SK-N-SH (cell line): ENCODE results near the gene SLC35B4. TPM values are rescaled to one million over a fixed set of nuclear protein-coding genes. Genes with fewer than 3 reads are reported as not detected.
A peak's percentile ranks its signal among the peaks of the same experiment; 100 is the strongest.

Source experiments
- CTCF ChIA-PET: fragments of 300-600, 350-600 bp; formaldehyde crosslinking; extraction: SDS; loops from one replicate; lab custom pipeline; 2021; lab: Yijun Ruan, JAX
- POLR2A ChIA-PET: fragments of 350-600 bp; sonication (Branson Sonifier 250); formaldehyde crosslinking; extraction: SDS; loops from one replicate; lab custom pipeline; 2020; ENCODE audit warnings: antibody characterized with exemption, inconsistent platforms; lab: Yijun Ruan, JAX
- DNase-seq: peaks from one replicate; pipeline ENCODE4 v3.0.0; 2012
- H2AFZ ChIP-seq: fragments of 200-600 bp; sonication (generic); 2 replicates; pipeline ENCODE4 v1.8.1; 2016; ENCODE audit warnings: antibody characterized with exemption, mild to moderate bottlenecking, low read depth
- H3F3A ChIP-seq: fragments of 200-600 bp; sonication (generic); replicated peaks from 2 replicates; pipeline ENCODE3; 2016; ENCODE audit warnings: antibody characterized with exemption, mild to moderate bottlenecking; ENCODE audit not compliant: insufficient read depth
- H3K27ac ChIP-seq, 2 experiments: fragments of 200-500 bp in 1 of 2; fragments of 200-600 bp in 1 of 2; sonication (Bioruptor generic) in 1 of 2; sonication (generic), shearing (Covaris generic) in 1 of 2; 2 replicates each; pipeline versions ENCODE4 v1.5.1 to v1.6.1; 2014 to 2016; ENCODE audit warnings: low read depth in 2 of 2, inconsistent platforms in 1 of 2, low read length in 1 of 2, mild to moderate bottlenecking in 1 of 2, mixed read lengths in 1 of 2
- H3K27me3 ChIP-seq: fragments of 200-600 bp; sonication (generic), shearing (Covaris generic); 2 replicates; pipeline ENCODE4 v1.6.1; 2016; ENCODE audit warnings: mixed run types; ENCODE audit not compliant: insufficient read depth
- H3K36me3 ChIP-seq, 2 experiments: fragments of 200-500 bp in 1 of 2; fragments of 200-600 bp in 1 of 2; sonication (Bioruptor generic) in 1 of 2; sonication (generic) in 1 of 2; replicated peaks in 1 of 2; 2 replicates each; pipeline versions ENCODE3 to v1.5.1; 2014 to 2016; ENCODE audit warnings: low read length in 1 of 2, mild to moderate bottlenecking in 1 of 2; ENCODE audit not compliant: insufficient read depth in 2 of 2, control insufficient read depth in 1 of 2
- H3K4me1 ChIP-seq, 2 experiments: fragments of 200-500 bp in 1 of 2; fragments of 200-600 bp in 1 of 2; sonication (Bioruptor generic) in 1 of 2; sonication (generic), shearing (Covaris generic) in 1 of 2; 2 replicates each; pipeline versions ENCODE4 v1.5.1 to v1.6.1; 2014 to 2016; ENCODE audit warnings: low read depth in 1 of 2, low read length in 1 of 2, mixed run types in 1 of 2; ENCODE audit not compliant: insufficient read depth in 2 of 2, control insufficient read depth in 1 of 2
- H3K4me2 ChIP-seq: fragments of 200-600 bp; sonication (generic), shearing (Covaris generic); 2 replicates; pipeline ENCODE4 v1.6.1; 2017; ENCODE audit warnings: mixed run types
- H3K4me3 ChIP-seq, 2 experiments: fragments of 200-500 bp in 1 of 2; fragments of 200-600 bp in 1 of 2; sonication (Bioruptor generic) in 1 of 2; sonication (generic), shearing (Covaris generic) in 1 of 2; 2 replicates each; pipeline versions ENCODE4 v1.5.1 to v1.8.1; 2014 to 2016; ENCODE audit warnings: low read depth in 2 of 2, inconsistent platforms in 1 of 2, low read length in 1 of 2, mild to moderate bottlenecking in 1 of 2, mixed read lengths in 1 of 2, moderate library complexity in 1 of 2
- H3K79me2 ChIP-seq: fragments of 200-600 bp; sonication (generic); 2 replicates; pipeline ENCODE4 v1.8.1; 2017; ENCODE audit warnings: mild to moderate bottlenecking; ENCODE audit not compliant: insufficient read depth
- H3K9ac ChIP-seq: fragments of 200-600 bp; sonication (generic); 2 replicates; pipeline ENCODE4 v1.6.1; 2017; ENCODE audit warnings: mixed run types
- H3K9me2 ChIP-seq: fragments of 200-600 bp; sonication (generic); 2 replicates; pipeline ENCODE4 v1.6.1; 2017; ENCODE audit warnings: mixed run types
- H3K9me3 ChIP-seq: fragments of 200-600 bp; sonication (generic); 2 replicates; pipeline ENCODE4 v1.6.1; 2017; ENCODE audit warnings: mixed run types, mild to moderate bottlenecking, moderate library complexity
- H4K20me1 ChIP-seq: fragments of 200-600 bp; sonication (generic); 2 replicates; pipeline ENCODE4 v1.6.1; 2017; ENCODE audit warnings: mild to moderate bottlenecking, mixed run types; ENCODE audit not compliant: insufficient read depth
- CHD2 ChIP-seq: fragments of 150-350 bp; IDR thresholded peaks from 2 replicates; pipeline ENCODE4 v1.6.1; 2018; ENCODE audit warnings: low read length; ENCODE audit not compliant: partially characterized antibody
- CTCF ChIP-seq: fragments of 200-600 bp; sonication (generic); IDR thresholded peaks from 2 replicates; pipeline ENCODE4 v1.6.1; 2017; ENCODE audit warnings: antibody characterized with exemption, mild to moderate bottlenecking, moderate library complexity
- FOXJ3 ChIP-seq: sonication (generic); formaldehyde crosslinking; IDR thresholded peaks from 2 replicates; pipeline ENCODE4 v1.5.1; 2020; ENCODE audit warnings: mild to moderate bottlenecking, missing genetic modification reagents
- GATA2 ChIP-seq: sonication (generic); formaldehyde crosslinking; IDR thresholded peaks from 2 replicates; pipeline ENCODE4 v1.5.0; 2020; ENCODE audit warnings: mild to moderate bottlenecking, missing genetic modification reagents
- IRF3 ChIP-seq: fragments of 150-350 bp; IDR thresholded peaks from 2 replicates; pipeline ENCODE4 v1.6.1; 2016; ENCODE audit warnings: mild to moderate bottlenecking, low read depth, low read length
- JUND ChIP-seq: IDR thresholded peaks from 2 replicates; pipeline ENCODE4 v1.4.0; 2012
- NFIC ChIP-seq: IDR thresholded peaks from 2 replicates; pipeline ENCODE4 v1.4.0; 2012; ENCODE audit warnings: borderline replicate concordance
- RAD21 ChIP-seq: IDR thresholded peaks from 2 replicates; pipeline ENCODE4 v1.6.1; 2012; ENCODE audit warnings: mild to moderate bottlenecking, low read length
- RCOR1 ChIP-seq: fragments of 150-350 bp; IDR thresholded peaks from 2 replicates; pipeline ENCODE4 v1.6.1; 2017; ENCODE audit warnings: antibody characterized with exemption, low read length
- SMC3 ChIP-seq: IDR thresholded peaks from 2 replicates; pipeline ENCODE4 v1.6.1; 2012; ENCODE audit warnings: low read depth, low read length, improper control_type of control experiment
- TEAD4 ChIP-seq: IDR thresholded peaks from 2 replicates; pipeline ENCODE4 v1.4.0; 2012; ENCODE audit warnings: mild to moderate bottlenecking, borderline replicate concordance; ENCODE audit not compliant: insufficient read depth
- USF2 ChIP-seq: fragments of 150-350 bp; IDR thresholded peaks from 2 replicates; pipeline ENCODE4 v1.6.1; 2017; ENCODE audit warnings: antibody characterized with exemption, low read length, low read depth, borderline replicate concordance
- WGBS: methylation state at CpG from one replicate; pipeline ENCODE4 v1.1.6; 2017; ENCODE audit warnings: low lambda C conversion rate; 5-methylcytosine and 5-hydroxymethylcytosine counted together
- polyA plus RNA-seq, 3 experiments: library from polyadenylated mRNA; depleted of rRNA; stranded (reverse); fragments of >200 nt; gene quantifications; 2 replicates each; pipeline ENCODE4 v1.2.3, GENCODE V29; 2012
- TF ChIP-seq, protein P1 (sequence below): IDR thresholded peaks from 2 replicates; pipeline ENCODE4 v1.4.0; 2012; ENCODE audit warnings: low read depth, borderline replicate concordance

Gene SLC35B4
- polyA plus RNA-seq, 1 of the 3 experiments (the other 2 are of a cell fraction): 19.3 TPM

DNA sequence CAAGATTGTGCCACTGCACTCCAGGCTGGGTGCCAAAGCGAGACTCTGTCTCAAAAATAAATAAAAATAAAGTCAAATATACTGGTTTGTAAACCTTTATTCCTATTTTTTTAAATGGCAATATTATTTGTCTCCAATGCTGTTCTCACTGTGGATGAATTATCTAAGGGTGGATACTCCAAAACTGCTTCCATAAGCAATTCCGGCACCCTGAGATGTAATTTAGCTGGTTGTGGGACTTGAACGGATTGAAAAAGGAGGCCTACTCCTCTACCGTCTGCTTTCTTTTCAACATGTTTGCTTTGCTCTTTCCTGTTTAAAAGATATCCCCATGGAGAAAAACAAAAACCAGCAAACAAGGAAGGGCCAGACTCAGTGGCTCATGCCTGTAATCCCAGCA lies 54.4 kb downstream of the SLC35B4 start (continued):
- TF ChIP-seq, protein P1, sequence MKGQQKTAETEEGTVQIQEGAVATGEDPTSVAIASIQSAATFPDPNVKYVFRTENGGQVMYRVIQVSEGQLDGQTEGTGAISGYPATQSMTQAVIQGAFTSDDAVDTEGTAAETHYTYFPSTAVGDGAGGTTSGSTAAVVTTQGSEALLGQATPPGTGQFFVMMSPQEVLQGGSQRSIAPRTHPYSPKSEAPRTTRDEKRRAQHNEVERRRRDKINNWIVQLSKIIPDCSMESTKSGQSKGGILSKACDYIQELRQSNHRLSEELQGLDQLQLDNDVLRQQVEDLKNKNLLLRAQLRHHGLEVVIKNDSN: no peak
- no peak for TF ChIP-seq GATA2 (CRISPR knock-in tag)
- TF ChIP-seq RCOR1: no peak
- no peak for TF ChIP-seq JUND

DNA sequence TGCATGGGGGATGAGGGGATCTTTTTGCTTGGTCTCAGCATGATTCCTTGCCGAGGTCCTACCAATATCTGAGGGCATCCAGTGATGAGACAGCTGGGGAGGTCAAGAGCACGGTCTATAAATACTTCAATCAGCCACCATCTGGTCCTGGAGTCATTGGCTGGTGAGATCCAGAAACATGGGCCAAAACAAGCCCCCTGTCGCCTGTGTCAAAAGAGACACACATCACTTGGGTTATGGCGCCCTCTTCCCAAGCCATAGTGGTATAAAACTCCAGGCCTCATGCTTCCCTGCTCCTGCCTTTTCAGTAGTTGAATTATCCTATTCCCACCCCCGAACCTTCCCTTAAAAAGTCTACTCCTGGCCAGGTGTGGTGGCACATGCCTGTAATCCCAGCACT lies 60.9 kb downstream of the SLC35B4 start:
- ChIA-PET CTCF (interaction anchor here (2.1 kb wide), 1 partner anchor 43 kb away, joined by 5 read pairs; no protein-coding TSS in a partner anchor), POLR2A (no interaction called here)
- no peaks in the 10 kb centered on the region for H4K20me1 ChIP-seq
- no peaks in the 10 kb centered on the region for H3K27me3 ChIP-seq
- 46% methylated on average over 5 of the region's 5 CpGs for WGBS
- H3F3A ChIP-seq: no peaks in the 10 kb centered on the region
- no peak overlapping the region for H3K27ac ChIP-seq
- H3K9me3 ChIP-seq: no peaks in the 10 kb centered on the region
- no peak overlapping the region for H3K9ac ChIP-seq
- no peak for TF ChIP-seq SMC3
- no peak for TF ChIP-seq NFIC
- TF ChIP-seq CHD2: no peak
- no peak for TF ChIP-seq USF2
- TF ChIP-seq FOXJ3 (CRISPR knock-in tag): no peak
- TF ChIP-seq IRF3: no peak
- peak; percentile 39 for TF ChIP-seq RAD21
- no peaks in the 10 kb centered on the region for H3K9me2 ChIP-seq
- H3K4me2 ChIP-seq: no peak overlapping the region
- H3K79me2 ChIP-seq: no peaks in the 10 kb centered on the region
- no peaks in the 10 kb centered on the region for H3K36me3 ChIP-seq
- DNase-seq: no peak
- no peaks in the 10 kb centered on the region for H3K4me1 ChIP-seq
- H2AFZ ChIP-seq: no peak overlapping the region
- no peak overlapping the region for H3K4me3 ChIP-seq

GRCh38 chr7:134254311-134254710 lies 62.4 kb downstream of the SLC35B4 start:
- CTCF ChIA-PET: interaction anchor here (2.1 kb wide), 1 partner anchor 42 kb away, joined by 5 read pairs; no protein-coding TSS in a partner anchor
- WGBS: 67% methylated on average over 3 of the region's 3 CpGs
- no peaks in the 10 kb centered on the region for H3K27me3 ChIP-seq
- no peak overlapping the region for H2AFZ ChIP-seq
- no peaks in the 10 kb centered on the region for H3K79me2 ChIP-seq
- no peaks in the 10 kb centered on the region for H3K9me3 ChIP-seq
- H3K36me3 ChIP-seq: no peaks in the 10 kb centered on the region
- H3F3A ChIP-seq: no peaks in the 10 kb centered on the region
- POLR2A ChIA-PET: no interaction called here
- DNase-seq: no peak
- H3K4me1 ChIP-seq: no peaks in the 10 kb centered on the region
- no peak for TF ChIP-seq TEAD4
- peak; percentile 29; the same call in 1 of the 2 replicates for TF ChIP-seq CTCF
- TF ChIP-seq SMC3: 0 out of 2 replicates have a peak, but pooled peaks have one; percentile 23
- peak; percentile 60 for TF ChIP-seq RAD21
- no peaks in the 10 kb centered on the region for H4K20me1 ChIP-seq
- H3K4me2 ChIP-seq: no peak overlapping the region
- no peak overlapping the region for H3K9ac ChIP-seq
- H3K9me2 ChIP-seq: no peaks in the 10 kb centered on the region
- no peak overlapping the region for H3K27ac ChIP-seq
- no peak overlapping the region for H3K4me3 ChIP-seq
